GM12864 (cell line): ENCODE data around the gene TCF7L2.

Experiments used
- DNase-seq: peaks from one replicate; pipeline ENCODE4 v3.0.0-alpha.2; 2011; ENCODE audit warnings: low read depth
- H3K4me3 ChIP-seq: 2 replicates; pipeline ENCODE4 v1.5.1; 2011; ENCODE audit warnings: mild to moderate bottlenecking, low read depth, low read length, control low read depth
- TF ChIP-seq, protein P1 (sequence below): IDR thresholded peaks from 2 replicates; pipeline ENCODE4 v1.5.1; 2011; ENCODE audit warnings: low read depth, mild to moderate bottlenecking, moderate library complexity, low read length, control low read depth, inconsistent platforms; ENCODE audit errors: missing control alignments

The TCF7L2 gene

DNA sequence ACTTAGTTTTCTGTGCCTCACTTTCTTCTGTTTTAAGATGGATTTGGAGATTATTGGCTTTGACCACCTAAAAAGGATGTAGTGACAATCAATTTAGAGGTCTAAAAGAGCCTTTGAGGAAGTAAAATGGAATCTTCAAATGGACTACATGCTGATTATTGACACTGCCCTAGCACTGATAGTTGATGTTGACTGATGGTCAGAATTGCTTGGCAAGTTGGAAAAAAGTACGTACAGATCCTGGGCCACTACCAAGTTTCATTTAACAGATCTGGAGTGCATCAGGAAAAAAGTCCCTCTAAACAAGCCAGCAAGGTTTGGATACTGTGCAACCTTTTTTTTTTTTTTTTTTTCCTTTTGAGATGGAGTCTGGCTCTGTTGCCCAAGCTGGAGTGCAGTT is 81.1 kb downstream of the TCF7L2 start:
- no peak overlapping the region for H3K4me3 ChIP-seq
- TF ChIP-seq, protein P1, sequence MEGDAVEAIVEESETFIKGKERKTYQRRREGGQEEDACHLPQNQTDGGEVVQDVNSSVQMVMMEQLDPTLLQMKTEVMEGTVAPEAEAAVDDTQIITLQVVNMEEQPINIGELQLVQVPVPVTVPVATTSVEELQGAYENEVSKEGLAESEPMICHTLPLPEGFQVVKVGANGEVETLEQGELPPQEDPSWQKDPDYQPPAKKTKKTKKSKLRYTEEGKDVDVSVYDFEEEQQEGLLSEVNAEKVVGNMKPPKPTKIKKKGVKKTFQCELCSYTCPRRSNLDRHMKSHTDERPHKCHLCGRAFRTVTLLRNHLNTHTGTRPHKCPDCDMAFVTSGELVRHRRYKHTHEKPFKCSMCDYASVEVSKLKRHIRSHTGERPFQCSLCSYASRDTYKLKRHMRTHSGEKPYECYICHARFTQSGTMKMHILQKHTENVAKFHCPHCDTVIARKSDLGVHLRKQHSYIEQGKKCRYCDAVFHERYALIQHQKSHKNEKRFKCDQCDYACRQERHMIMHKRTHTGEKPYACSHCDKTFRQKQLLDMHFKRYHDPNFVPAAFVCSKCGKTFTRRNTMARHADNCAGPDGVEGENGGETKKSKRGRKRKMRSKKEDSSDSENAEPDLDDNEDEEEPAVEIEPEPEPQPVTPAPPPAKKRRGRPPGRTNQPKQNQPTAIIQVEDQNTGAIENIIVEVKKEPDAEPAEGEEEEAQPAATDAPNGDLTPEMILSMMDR, result no peak
- DNase-seq, result no peak

DNA sequence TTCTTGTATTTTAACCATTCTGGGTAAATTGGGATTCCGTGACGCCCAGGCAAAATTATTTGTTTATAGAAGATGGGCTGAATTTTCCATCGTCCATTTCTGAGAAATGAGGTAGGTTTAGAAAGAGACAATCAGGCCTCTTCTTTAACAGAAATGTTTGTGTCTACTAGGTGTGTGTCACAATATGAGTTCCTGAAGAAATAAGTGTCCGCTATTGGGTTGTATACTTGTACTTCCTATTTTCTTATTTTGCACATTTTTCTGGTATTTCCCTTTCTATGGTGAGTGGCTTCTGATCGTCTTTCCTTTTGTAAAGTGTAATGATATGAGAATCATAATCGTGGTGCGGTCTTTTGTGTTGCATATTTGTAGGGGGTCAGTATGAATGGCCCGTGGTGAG is 83.9 kb downstream of the TCF7L2 start:
- TF ChIP-seq, protein P1, result no peak
- H3K4me3 ChIP-seq, result no peak overlapping the region
- no peak for DNase-seq

GRCh38 chr10:113035732-113036312 is 85.8 kb downstream of the TCF7L2 start:
- no peak overlapping the region for H3K4me3 ChIP-seq
- no peak for DNase-seq
- TF ChIP-seq, protein P1, result no peak

GRCh38 chr10:113036619-113037018 is 86.6 kb downstream of the TCF7L2 start:
- TF ChIP-seq, protein P1, result no peak
- no peak for DNase-seq
- no peak overlapping the region for H3K4me3 ChIP-seq

- DNase-seq, result no peak
- TF ChIP-seq, protein P1, result no peak
- H3K4me3 ChIP-seq, result no peak overlapping the region
Measured at GRCh38 chr10:113037218-113037617, 87.2 kb downstream of the TCF7L2 start.

- no peak overlapping the region for H3K4me3 ChIP-seq
- TF ChIP-seq, protein P1, result no peak
- no peak for DNase-seq
Measured at GRCh38 chr10:113038183-113038582, 88.1 kb downstream of the TCF7L2 start.

- DNase-seq, result no peak
- H3K4me3 ChIP-seq, result no peak overlapping the region
- TF ChIP-seq, protein P1, result no peak
Measured at GRCh38 chr10:113038985-113039384, 88.9 kb downstream of the TCF7L2 start.
